Measurements from ENCODE around the gene UBTFL1. TPM values are rescaled to one million over a fixed set of nuclear protein-coding genes. Genes with fewer than 3 reads are reported as not detected.
"Not testable (repeated sequence)": the region's sequence is repeated elsewhere in the genome, so short reads cannot be mapped to it uniquely, and the experiment has no call there.

UBTFL1 gene, protein sequence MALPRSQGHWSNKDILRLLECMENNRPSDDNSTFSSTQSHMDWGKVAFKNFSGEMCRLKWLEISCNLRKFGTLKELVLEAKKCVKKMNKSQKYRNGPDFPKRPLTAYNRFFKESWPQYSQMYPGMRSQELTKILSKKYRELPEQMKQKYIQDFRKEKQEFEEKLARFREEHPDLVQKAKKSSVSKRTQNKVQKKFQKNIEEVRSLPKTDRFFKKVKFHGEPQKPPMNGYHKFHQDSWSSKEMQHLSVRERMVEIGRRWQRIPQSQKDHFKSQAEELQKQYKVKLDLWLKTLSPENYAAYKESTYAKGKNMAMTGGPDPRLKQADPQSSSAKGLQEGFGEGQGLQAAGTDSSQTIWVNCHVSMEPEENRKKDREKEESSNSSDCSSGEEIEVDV
- total RNA-seq: not detected
- long read RNA-seq: 0 reads

DNA sequence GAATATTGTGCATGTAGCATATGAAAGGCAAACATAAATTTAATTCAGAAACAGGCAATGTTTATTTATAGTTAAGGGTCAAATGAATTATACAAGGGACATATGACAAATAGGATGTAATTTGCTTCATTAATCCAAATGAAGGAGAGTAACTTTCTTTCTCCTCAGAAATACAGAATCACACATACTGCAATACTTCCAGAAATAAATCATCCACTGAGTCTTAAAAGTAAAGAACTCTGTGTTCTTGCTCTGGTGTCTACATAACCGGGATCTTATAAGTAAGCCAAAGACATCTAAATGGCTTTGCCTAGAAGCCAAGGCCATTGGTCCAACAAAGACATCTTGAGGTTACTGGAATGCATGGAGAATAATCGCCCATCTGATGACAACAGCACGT is at the start of gene UBTFL1:
Gene UBTFL1 (plus strand): TSS at position 301 of the 400 bp plus-strand sequence. CDS start 0 bp downstream, at position 301.
- intact Hi-C loops (cut with DNase I); DNase-seq (ENCODE audit: missing footprints); ATAC-seq: not testable (repeated sequence)

DNA sequence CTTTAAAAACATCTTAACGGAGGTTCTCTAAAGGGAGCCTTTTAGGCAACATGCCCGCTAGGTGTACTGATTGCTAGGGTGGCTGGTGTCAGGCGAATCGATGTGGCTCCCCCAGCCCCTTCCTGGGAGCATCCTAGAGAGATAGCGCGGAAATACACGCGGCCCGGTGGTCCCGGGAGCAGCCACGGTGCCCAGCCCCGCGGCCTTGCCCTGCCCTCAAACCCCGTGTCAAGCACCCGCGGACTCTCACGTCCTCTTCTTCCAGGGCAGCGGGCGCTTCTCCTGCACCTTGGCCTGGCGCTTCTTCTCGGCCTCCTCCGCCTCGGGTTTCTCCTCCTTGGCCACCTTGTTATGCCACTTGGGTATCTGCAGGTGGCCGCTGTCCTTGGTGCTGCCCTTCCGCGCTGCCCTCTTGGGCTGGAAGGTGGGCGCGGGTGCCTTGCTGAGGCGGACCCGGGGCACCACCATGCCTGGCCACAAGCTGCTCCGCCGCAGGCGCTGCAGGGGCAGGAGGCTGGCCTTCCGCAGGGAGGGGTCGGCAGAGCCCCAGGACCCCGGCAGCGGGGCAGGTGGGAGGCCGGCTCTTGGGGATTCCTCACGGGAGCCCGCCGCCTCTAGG is 34.0 kb upstream of the UBTFL1 start:
- DNase-seq (ENCODE audit: missing footprints); intact Hi-C loops (cut with DNase I); ATAC-seq: not testable (repeated sequence)

DNA sequence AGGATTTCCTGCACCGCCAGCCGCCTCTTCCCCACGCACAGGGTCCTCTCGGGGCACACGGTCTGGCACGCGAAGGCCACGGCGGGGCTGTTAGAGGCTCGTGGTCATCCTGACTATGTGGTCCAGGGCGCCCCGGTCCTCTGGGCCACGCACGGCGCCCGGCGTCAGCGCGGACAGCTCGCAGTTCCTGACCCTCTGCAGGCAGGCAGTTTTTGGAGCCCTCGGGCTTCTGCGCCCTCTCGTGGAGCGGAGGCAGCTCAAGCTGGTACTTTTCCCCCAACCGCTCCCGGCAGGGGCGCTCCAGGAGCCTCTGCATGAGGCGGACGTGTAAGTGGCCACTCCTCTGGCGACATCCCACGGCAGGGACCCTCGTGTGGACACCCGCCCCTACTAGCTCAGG is 33.4 kb upstream of the UBTFL1 start:
- ATAC-seq; intact Hi-C loops (cut with DNase I); DNase-seq (ENCODE audit: missing footprints): not testable (repeated sequence)

DNA sequence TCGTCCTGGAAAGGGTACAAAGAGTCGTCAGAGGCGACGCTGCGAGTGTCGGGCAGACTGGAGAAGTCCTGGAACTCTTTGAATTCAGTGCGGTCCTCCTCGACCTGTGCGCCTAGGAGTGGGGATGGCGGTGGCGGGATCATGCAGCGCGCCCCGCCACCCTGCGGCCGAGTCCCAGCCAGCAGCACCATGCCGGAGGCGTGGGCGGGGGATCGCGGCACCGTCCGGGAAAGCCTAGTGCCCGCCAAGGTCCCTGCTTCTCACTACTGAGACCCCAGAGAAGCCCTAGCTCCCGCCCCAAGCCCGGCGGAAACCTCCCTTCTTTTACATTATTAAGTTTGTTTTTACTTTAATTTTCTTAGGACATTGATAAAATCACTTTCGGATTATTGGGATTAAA is 32.2 kb upstream of the UBTFL1 start:
- DNase-seq (ENCODE audit: missing footprints); intact Hi-C loops (cut with DNase I); ATAC-seq: not testable (repeated sequence)

DNA sequence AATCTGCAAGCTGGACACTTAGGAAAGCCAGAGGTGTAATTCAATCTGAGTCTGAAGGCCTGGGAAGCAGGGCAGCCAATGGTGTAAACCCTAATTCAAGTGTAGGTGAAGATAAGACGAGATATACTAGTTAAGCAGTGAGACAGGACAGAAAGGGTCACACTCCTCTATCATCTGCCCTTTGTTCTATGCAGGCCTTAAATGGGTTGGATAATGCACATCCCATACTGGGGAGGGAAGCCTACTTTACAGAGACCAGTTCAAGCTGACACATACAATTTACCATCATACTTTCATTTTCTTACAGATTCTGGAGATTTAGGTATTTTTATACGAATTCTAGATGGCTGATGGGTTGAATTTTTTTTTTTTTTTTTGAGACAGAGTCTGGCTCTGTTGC is 3.0 kb downstream of the UBTFL1 start:
- intact Hi-C loops (cut with DNase I); ATAC-seq; DNase-seq (ENCODE audit: missing footprints): not testable (repeated sequence)

DNA sequence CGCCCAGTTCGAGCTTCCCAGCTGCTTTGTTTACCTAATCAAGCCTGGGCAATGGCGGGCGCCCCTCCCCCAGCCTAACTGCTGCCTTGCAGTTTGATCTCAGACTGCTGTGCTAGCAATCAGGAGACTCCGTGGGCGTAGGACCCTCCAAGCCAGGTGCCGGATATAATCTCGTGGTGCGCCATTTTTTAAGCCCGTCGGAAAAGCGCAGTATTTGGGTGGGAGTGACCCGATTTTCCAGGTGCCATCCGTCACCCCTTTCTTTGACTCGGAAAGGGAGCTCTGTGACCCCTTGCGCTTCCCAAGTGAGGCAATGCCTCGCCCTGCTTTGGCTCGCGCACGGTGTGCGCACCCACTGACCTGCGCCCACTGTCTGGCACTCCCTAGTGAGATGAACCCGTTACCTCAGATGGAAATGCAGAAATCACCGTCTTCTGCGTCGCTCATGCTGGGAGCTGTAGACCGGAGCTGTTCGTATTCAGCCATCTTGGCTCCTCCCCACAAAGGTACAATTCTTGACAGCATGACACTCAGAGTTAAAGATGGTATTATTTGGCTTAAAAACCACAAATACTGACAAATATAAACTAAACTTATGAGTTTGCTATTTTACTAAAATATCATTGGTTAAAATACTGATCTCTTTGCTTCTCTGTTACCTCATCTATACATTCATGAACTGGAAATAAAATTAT is 9.6 kb downstream of the UBTFL1 start:
- DNase-seq (ENCODE audit: missing footprints); ATAC-seq; intact Hi-C loops (cut with DNase I): not testable (repeated sequence)

DNA sequence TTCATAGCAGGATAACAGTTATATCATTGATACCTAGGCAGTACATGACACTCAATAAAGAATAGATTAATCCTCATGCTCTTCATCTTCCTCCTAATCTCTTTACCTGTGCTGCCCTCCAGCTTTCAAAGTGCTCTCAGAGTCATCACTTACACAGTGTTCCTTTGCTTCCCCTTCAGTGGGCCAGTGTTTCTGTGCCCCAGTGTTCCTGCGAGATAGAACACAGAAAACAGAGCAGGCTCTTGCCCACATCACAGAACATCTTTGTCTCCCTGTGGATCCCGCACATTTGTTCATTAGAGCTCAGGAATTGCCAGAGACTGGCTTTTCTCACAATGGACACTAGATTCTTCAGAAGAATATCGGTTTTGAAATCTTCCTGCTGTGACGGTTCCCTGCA is 12.5 kb downstream of the UBTFL1 start:
- DNase-seq (ENCODE audit: missing footprints); ATAC-seq; intact Hi-C loops (cut with DNase I): not testable (repeated sequence)

DNA sequence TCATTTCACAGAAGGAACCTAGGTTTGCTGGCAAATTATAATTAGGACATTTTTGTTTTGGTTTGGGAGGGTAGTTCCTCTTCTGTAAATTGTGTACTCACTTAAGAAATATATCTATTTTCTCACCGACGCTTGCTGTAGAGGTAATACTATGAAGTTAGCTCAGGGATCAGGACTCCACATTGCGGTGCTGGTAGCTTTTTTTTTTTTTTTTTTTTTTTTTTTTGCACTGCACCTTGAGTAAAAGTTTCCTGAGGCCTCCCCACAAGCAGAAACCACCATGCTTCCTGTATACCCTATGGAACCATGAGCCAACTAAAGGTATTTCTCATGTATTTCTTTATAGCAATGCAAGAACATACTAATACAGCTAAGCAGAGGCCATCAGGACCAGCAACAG is 14.7 kb downstream of the UBTFL1 start:
- ATAC-seq (no peak), DNase-seq (ENCODE audit: missing footprints) (no peak)
- intact Hi-C loops (cut with DNase I): no loop called here

DNA sequence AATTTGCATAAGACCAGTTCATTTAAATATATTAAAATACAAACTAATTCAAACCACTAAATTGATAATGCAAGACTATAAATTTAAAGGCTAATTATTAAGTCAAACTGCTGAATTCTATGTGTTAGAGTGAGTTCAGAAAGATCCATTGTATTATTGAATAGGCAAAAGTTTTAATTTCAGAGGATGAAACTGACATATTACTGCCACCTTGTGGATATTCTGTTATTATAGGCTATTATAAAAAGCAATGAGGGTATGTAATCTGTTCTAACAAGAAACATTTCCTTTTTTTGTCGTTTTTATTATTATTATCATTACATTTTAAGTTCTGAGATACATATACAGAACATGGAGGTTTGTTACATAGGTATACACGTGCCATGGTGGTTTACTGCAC is 27.8 kb downstream of the UBTFL1 start:
- DNase-seq (ENCODE audit: missing footprints) (no peak), ATAC-seq (no peak)
- intact Hi-C loops (cut with DNase I): no loop called here

DNA sequence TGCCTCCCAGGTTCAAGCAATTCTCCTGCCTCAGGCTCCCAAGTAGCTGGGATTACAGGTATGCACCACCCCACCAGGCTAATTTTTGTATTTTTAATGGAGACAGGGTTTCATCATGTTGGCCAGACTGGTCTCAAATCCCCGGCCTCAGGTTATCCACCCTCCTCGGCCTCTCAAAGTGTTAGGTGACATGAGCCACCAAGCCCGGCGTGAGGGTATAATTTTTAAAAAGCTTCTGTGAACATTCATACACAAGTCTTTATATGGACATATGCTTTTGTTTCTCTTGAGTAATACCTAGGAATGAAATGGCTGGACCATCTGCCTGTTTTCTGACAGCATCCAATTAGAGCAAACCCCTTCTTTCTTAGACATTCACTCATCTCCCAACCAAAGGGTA is 34.4 kb downstream of the UBTFL1 start:
- intact Hi-C loops (cut with DNase I): no loop called here
- ATAC-seq: no peak
- DNase-seq (ENCODE audit: missing footprints): no peak

DNA sequence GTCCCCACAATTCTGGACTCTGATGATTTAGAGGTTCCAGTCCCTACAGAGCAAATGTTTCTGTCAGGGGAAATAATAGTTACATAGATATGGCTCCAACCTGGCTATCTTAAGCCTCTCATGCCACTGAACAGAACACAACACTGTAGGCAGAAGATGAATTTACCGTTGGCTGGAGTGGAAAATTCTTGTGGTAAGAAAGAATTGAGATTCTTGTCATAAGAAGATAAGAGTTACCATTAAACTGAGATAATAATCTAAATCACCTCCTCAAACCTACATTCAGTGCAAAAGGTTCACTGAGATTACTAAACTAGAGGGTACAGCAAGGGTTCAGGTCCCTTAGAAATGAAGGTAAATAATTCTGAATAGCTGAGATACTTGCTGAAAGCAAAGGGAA is 38.6 kb downstream of the UBTFL1 start:
- ATAC-seq: no peak
- intact Hi-C loops (cut with DNase I): no loop called here
- DNase-seq (ENCODE audit: missing footprints): no peak

DNA sequence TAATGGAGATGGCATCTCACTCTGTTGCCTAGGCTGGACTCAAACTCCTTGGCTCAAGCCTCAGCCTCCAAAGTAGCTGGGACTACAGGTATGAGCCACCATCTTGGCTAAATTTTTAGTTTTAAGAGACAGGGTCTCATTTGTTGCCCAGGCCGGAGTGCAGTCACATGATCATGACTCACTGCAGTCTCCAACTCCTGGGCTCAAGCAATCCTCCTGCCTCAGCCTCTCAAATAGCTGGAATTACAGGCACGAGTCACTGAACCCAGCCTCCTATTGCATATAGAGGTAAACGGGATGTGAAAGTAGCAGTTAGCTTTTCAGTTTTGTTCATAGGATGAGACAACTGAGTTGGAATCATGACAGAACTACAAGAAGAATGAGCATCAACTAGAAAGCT is 39.2 kb downstream of the UBTFL1 start:
- ATAC-seq (no peak), DNase-seq (ENCODE audit: missing footprints) (no peak)
- intact Hi-C loops (cut with DNase I): no loop called here

DNA sequence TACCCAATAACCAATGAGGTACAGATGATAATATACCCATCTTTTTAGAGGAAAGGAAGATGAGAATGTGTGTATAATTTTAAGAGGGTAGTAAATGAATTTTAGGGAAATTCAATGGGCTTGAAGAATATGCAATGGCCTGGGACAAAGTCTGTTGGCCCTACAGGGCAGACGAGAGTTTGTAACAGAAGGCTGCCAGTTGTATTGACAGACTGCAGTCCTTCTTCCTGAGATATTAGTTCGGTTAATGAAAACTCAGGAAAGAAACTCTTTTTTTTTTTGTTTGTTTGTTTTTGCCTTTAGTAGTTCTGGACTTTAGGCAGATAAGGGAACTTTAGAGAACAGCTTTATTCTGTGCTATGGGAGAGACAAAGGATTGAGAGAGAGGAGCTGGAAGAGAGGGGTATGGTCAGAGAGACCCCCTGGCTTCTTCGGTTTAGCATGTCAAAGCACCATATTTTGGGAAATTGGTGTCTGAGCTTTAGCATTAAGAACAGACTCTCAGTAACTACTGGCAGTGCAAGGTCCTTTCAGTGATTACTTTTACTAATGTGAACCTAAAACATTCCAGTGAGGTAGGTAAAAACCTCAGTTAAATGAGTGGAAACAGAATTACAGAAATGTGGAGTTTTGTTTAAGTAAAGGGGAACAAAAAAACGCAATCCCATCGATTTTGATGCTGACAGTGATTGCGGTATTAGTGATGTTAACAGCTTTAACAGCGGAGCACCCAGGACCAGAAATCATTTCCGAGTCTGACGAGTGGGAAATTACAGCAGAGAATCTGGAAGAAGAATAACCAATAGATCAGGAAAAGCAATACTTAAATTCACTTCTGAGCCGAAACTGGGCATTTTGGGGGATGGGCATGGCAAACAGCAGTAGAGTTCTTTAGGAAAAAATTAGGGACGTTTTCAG is 48.1 kb downstream of the UBTFL1 start:
- ATAC-seq: no peak
- no peak for DNase-seq (ENCODE audit: missing footprints)
- intact Hi-C loops (cut with DNase I): no loop called here

DNA sequence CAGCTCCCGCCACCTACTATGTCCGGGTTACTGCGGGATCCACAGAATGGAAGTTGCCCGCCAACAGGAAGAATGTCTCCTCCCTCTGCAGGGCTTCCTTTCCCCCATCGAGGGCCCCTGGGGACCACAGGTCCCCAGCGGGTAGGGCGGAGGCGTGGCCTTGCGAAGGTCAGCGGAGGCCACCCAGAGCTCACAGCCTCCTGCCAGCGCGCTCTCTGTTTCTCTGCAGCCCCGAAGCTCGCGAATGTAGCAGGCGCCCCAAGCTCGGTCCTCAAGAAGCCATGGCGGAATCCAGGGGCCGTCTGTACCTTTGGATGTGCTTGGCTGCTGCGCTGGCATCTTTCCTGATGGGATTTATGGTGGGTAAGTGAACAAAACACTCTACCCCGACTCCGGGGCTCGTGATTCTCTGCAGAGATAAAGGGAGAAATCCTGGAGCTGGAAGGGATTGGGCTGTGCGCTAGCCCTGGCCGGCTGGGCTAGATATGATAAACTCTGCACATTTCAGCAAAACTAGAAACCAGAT is 48.8 kb downstream of the UBTFL1 start, which contains the start of gene NAALAD2:
Gene NAALAD2 (plus strand): TSS at position 186 of the 526 bp plus-strand sequence. CDS start 96 bp downstream, at position 282.
- peak; percentile 94 for ATAC-seq
- DNase-seq (ENCODE audit: missing footprints): peak; percentile 68
- intact Hi-C loops (cut with DNase I): no loop called here

DNA sequence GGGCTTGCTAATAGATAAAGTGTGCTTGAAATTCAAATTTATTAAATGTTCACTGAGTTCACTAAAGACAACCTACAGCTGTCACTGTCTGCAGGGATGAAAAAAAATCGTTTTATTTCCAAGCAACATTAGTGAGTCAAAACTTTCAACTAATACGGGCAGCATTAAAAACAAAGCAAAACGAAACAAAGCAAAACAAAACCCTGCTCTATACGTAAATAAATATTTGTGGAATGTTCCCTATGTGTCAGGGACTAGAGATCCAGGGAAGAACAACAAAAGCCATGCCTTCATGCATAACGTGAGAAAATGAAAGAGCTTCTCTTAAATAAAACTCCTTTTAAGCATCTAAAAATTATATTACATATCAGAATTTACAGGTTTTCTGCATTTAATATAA is 49.3 kb downstream of the UBTFL1 start:
- ATAC-seq: no peak
- DNase-seq (ENCODE audit: missing footprints): no peak
- intact Hi-C loops (cut with DNase I): no loop called here

Measured in Right ventricle myocardium inferior (tissue), 1 donor.